Keratinocyte (primary cell): ENCODE results near the gene OAT. TPM values are rescaled to one million over a fixed set of nuclear protein-coding genes. Genes with fewer than 3 reads are reported as not detected.

Experiments used
- DNase-seq: peaks from one replicate; pipeline ENCODE4 v3.0.0-alpha.2; 2011; ENCODE audit warnings: low read depth, missing footprints, low spot score
- FAIRE-seq: peaks from 2 replicates; lab custom pipeline; 2011; peaks lifted over from hg19 to GRCh38; lab: Jason Lieb, UNC
- H2AFZ ChIP-seq: 2 replicates; pipeline ENCODE4 v1.6.0; 2012; ENCODE audit warnings: low read length, control low read depth, inconsistent platforms; ENCODE audit not compliant: control insufficient read depth
- H3K27ac ChIP-seq: 2 replicates; pipeline ENCODE4 v1.5.1; 2011; ENCODE audit warnings: low read length; ENCODE audit not compliant: control insufficient read depth, insufficient read depth
- H3K27me3 ChIP-seq: 3 replicates; pipeline ENCODE4 v1.6.0; 2011; ENCODE audit warnings: low read length; ENCODE audit not compliant: control insufficient read depth, insufficient read depth; ENCODE audit errors: extremely low read depth
- H3K36me3 ChIP-seq, 2 experiments: 2 replicates in 1 of 2; 3 replicates in 1 of 2; pipeline ENCODE4 v1.5.1; 2011; ENCODE audit warnings: low read length in 2 of 2, mild to moderate bottlenecking in 1 of 2; ENCODE audit not compliant: control insufficient read depth in 2 of 2, insufficient read depth in 2 of 2; ENCODE audit errors: extremely low read depth in 1 of 2
- H3K4me1 ChIP-seq: 3 replicates; pipeline ENCODE4 v1.5.1; 2011; ENCODE audit warnings: low read length; ENCODE audit not compliant: control insufficient read depth, insufficient read depth; ENCODE audit errors: extremely low read depth
- H3K4me2 ChIP-seq: 3 replicates; pipeline ENCODE4 v1.6.0; 2011; ENCODE audit warnings: low read depth, low read length; ENCODE audit not compliant: control insufficient read depth, insufficient read depth; ENCODE audit errors: extremely low read depth
- H3K4me3 ChIP-seq, 3 experiments: fragments of 200-600 bp in 1 of 3; sonication (generic) in 1 of 3; 2 replicates in 2 of 3; 3 replicates in 1 of 3; pipeline ENCODE4 v1.5.1; 2011 to 2016; ENCODE audit warnings: low read length in 3 of 3, mild to moderate bottlenecking in 3 of 3, control low read depth in 2 of 3, inconsistent platforms in 1 of 3, low read depth in 1 of 3, mixed read lengths in 1 of 3, mixed run types in 1 of 3, moderate library complexity in 1 of 3; ENCODE audit not compliant: control insufficient read depth in 2 of 3, insufficient read depth in 2 of 3; ENCODE audit errors: extremely low read depth in 1 of 3
- H3K79me2 ChIP-seq: 2 replicates; pipeline ENCODE4 v1.6.0; 2012; ENCODE audit warnings: low read length; ENCODE audit not compliant: control insufficient read depth, insufficient read depth
- H3K9ac ChIP-seq: 3 replicates; pipeline ENCODE4 v1.6.0; 2011; ENCODE audit warnings: low read length; ENCODE audit not compliant: control insufficient read depth, insufficient read depth; ENCODE audit errors: extremely low read depth
- H3K9me1 ChIP-seq: 3 replicates; pipeline ENCODE4 v1.6.0; 2011; ENCODE audit warnings: low read length; ENCODE audit not compliant: control insufficient read depth, insufficient read depth; ENCODE audit errors: extremely low read depth
- H3K9me3 ChIP-seq: 2 replicates; pipeline ENCODE4 v1.5.1; 2012; ENCODE audit warnings: low read depth, low read length; ENCODE audit not compliant: control insufficient read depth
- H4K20me1 ChIP-seq: 3 replicates; pipeline ENCODE4 v1.6.0; 2011; ENCODE audit warnings: low read length; ENCODE audit not compliant: control insufficient read depth, insufficient read depth; ENCODE audit errors: extremely low read depth
- CTCF ChIP-seq, 3 experiments: IDR thresholded peaks in 1 of 3; conservative IDR thresholded peaks in 1 of 3; optimal IDR thresholded peaks in 1 of 3; 2 replicates in 2 of 3; 3 replicates in 1 of 3; pipeline versions ENCODE3 to v1.5.1; 2011; ENCODE audit warnings: low read length in 3 of 3, mild to moderate bottlenecking in 3 of 3, moderate library complexity in 2 of 3, control low read depth in 1 of 3, inconsistent platforms in 1 of 3; ENCODE audit not compliant: insufficient read depth in 2 of 3; ENCODE audit errors: extremely low read depth in 1 of 3
- EZH2 ChIP-seq: IDR thresholded peaks from one replicate; pipeline ENCODE4 v1.6.1; 2012; ENCODE audit warnings: inconsistent platforms, mild to moderate bottlenecking, low read length, moderate library complexity
- dilution Hi-C: fragments of 300-500 bp; cut with MboI; formaldehyde crosslinking; loops from one replicate; pipeline ENCODE4 v1.7.0; 2020; ENCODE audit warnings: low sequenced_read_pairs; ENCODE audit not compliant: extremely low pct_ligation_motif_present
- polyA plus RNA-seq, 5 experiments: library from polyadenylated mRNA; depleted of rRNA in 3 of 5; stranded (reverse) in 3 of 5; stranded (forward) in 1 of 5; unstranded in 1 of 5; fragments of >200 nt; gene quantifications; 1 replicate in 1 of 5; 2 replicates in 3 of 5; 3 replicates in 1 of 5; pipeline versions ENCODE4 v1.2.1 to v1.2.3, GENCODE V29; 2011 to 2012; ENCODE audit warnings: missing spikeins in 2 of 5, low read depth in 1 of 5, low replicate concordance in 1 of 5

The OAT gene
- polyA plus RNA-seq, 1 donor (not counting 4 experiments of a cell fraction or from before 2014, with no cell fraction given) = 528 TPM

DNA sequence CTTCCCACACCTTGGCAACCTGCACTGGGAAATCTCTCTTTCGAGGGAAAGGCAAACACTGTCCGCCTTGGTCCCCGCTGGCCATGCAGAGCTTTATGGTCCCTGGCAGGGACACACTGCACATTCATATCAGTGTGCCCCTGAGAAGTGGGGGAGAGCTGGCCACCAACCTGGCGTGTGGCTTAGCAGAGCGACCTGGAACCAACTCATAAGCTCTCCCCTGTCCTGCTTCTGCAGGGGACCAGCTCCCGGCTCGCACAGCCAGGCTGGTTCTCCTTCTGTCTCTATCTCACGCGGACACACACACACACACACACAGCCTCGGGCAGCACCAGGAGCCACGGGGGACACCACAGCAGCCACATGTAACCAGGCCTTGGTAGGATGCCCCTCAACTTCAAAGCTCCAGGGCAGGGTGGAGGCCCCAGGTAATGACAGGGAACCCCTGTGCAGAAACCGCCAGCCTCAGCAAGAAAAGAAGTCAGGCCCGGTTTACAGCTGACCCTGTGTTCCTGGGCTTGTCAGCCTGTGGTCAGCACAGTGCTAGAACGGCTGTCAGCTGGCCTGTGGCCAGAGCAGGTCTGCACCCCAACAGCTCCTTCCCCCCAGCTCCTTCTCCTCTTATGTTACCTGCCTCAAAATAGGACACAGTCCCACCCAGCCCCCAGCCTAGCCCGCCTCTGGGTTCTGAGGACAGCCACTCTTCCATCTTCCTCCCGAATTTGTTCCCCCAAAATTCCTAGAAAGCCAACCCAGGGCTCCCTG is 69.3 kb downstream of the OAT start:
- dilution Hi-C loops = no loop called here
- no peak for FAIRE-seq

DNA sequence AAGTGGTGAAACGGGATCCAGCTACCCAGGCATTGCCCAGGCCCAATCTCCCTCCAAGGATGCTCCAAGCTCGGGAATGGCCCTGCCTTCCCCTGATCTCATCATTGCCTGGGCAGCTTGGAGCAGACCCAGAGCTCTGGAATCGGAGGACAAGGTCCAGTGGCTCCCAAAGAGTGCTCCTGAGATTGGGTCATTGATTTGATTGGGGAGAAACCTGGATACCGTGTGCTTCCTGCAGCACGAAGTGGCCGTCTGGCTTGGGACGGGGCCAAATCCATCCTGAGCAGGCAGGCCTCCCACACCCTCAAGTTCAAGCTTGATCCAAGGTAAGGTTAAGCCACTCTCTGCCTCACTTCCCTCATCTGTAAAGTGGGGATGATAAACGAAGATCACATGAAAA is 69.9 kb downstream of the OAT start:
- no peaks in the 10 kb centered on the region for H4K20me1 ChIP-seq
- no peaks in the 10 kb centered on the region for H3K36me3 ChIP-seq
- no peak overlapping the region for H3K4me2 ChIP-seq
- FAIRE-seq (no peak), DNase-seq (no peak)
- no peak overlapping the region for H3K27ac ChIP-seq
- no peaks in the 10 kb centered on the region for H3K9me3 ChIP-seq
- no peak overlapping the region for H2AFZ ChIP-seq
- H3K4me1 ChIP-seq = no peaks in the 10 kb centered on the region
- dilution Hi-C loops = no loop called here
- H3K27me3 ChIP-seq = no peaks in the 10 kb centered on the region
- TF ChIP-seq EZH2 = no peak
- TF ChIP-seq CTCF (optimal IDR thresholded peaks at IDR 0.05 in 1 of 3, IDR thresholded peaks at IDR 0.05 in 1 of 3, conservative IDR thresholded peaks at IDR 0.05 in 1 of 3; ENCODE audit: extremely low read depth in 1 of 3, insufficient read depth in 2 of 3, low read length in 3 of 3) = no peak
- H3K9me1 ChIP-seq = no peaks in the 10 kb centered on the region
- no peaks in the 10 kb centered on the region for H3K79me2 ChIP-seq
- H3K4me3 ChIP-seq = no peak overlapping the region
- no peak overlapping the region for H3K9ac ChIP-seq

More for the DNA sequence above, 69.3 kb downstream of the OAT start:
- Histone ChIP-seq H3K4me3 (no peak overlapping the region), H3K36me3 (no peaks in the 10 kb centered on the region), H3K4me2 (no peak overlapping the region), H3K79me2 (no peaks in the 10 kb centered on the region), H3K9me3 (no peaks in the 10 kb centered on the region), H3K4me1 (peaks cover 2% of the 10 kb centered on the region), H3K27me3 (no peaks in the 10 kb centered on the region), H3K27ac (no peak overlapping the region), H3K9me1 (no peaks in the 10 kb centered on the region), H3K9ac (no peak overlapping the region), H4K20me1 (no peaks in the 10 kb centered on the region), H2AFZ (no peak overlapping the region)
- no peak for DNase-seq
- TF ChIP-seq CTCF (optimal IDR thresholded peaks at IDR 0.05 in 1 of 3, IDR thresholded peaks at IDR 0.05 in 1 of 3, conservative IDR thresholded peaks at IDR 0.05 in 1 of 3; ENCODE audit: extremely low read depth in 1 of 3, insufficient read depth in 2 of 3, low read length in 3 of 3) (no peak), EZH2 (no peak)
